CD4-positive, alpha-beta T cell treated with Interleukin-21 for 1 hour (primary cell): ENCODE measurements around the gene ZCCHC4.

Source experiments
- DNase-seq: peaks from one replicate; pipeline ENCODE4 v3.0.0-alpha.2; 2020

Gene ZCCHC4

GRCh38 chr4:25379591-25379990 lies 67.0 kb downstream of the ZCCHC4 start:
- DNase-seq, result no peak

GRCh38 chr4:25383647-25384046 lies 71.1 kb downstream of the ZCCHC4 start:
- DNase-seq, result no peak

- DNase-seq, result no peak
Observed at GRCh38 chr4:25386926-25387325, 74.4 kb downstream of the ZCCHC4 start.

DNA sequence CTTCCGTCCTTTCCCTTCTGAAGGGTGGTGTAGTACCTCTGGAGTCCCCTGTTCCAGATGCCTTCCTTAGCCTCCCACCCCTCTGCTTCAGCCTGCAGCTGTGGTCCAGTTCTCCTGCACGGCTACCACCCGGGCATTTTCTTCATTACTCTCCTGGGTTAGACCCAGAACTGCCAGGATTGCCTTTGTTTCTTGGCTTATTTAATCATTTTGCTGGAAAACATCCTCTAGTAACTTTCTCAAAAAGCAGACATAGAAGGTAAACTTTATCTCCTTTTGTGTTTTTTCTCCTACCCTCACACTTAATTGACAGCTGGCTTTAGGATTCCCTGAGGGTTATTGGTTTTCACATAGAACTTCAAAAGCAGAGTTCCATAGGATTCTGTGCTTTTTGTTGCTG lies 84.7 kb downstream of the ZCCHC4 start:
- no peak for DNase-seq

- DNase-seq, result no peak
Observed at GRCh38 chr4:25399510-25399909, 86.9 kb downstream of the ZCCHC4 start.

- DNase-seq, result no peak
Observed at GRCh38 chr4:25401066-25401465, 88.5 kb downstream of the ZCCHC4 start.

DNA sequence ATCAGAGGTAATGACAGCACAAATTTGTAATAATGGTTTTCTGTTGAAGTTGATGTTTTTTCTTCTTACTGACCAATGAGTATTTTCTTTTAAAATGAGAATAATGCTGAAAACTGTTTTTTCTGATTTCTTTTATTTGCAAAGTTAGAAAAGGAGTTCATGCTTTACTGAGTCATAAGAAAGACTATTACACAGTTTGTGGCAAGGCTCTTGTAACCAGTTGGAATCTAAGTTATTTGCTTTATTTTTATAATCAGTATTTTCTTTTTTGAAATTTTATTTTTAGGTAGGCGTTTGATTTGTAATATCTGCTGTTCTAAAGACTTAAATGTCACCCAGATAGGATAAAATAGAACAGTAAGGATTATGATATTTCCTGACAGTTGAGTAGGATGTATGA lies 89.9 kb downstream of the ZCCHC4 start:
- no peak for DNase-seq

DNA sequence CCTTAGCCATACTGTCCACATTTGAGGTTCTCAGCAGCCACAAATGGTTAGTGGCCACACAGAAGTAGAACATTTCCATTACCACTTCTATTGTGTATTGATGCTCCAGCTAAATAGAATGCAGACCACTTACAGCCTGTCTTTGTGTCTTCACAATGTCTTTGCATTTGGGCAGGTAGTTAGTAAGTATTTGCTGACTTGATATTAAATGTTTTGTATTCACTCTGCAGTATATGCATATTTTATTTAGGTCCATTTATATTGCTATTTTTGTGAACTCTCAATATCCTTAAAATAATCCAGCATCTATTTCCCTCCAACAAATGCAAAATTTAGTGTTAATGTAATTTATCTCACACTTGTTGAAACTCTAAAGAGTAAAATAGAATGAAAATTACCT lies 91.1 kb downstream of the ZCCHC4 start:
- DNase-seq, result no peak

- no peak for DNase-seq
Observed at GRCh38 chr4:25405453-25405852, 92.9 kb downstream of the ZCCHC4 start.

GRCh38 chr4:25406081-25406692 lies 93.6 kb downstream of the ZCCHC4 start:
- DNase-seq, result no peak

GRCh38 chr4:25410820-25411529 lies 98.4 kb downstream of the ZCCHC4 start:
- no peak for DNase-seq

GRCh38 chr4:25413261-25413660 lies 100.7 kb downstream of the ZCCHC4 start:
- DNase-seq, result no peak

DNA sequence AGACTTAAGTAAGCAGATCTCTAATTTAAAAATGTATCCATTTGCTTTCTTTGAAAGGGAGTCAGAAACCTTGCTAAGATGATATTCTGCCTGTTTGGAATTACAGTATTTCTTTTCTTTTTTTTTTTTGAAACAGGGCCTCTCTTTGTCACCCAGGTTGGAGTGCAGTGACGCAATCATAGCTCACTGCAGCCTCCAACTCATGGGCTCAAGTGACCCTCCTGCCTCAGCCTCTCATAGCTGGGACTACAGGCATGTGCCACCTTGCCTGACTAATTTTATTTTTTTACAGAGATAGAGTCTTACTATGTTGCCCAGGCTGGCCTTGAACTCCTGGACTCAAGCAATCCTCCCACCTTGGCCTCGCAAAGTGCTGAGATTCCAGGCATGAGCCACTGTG lies 104.4 kb downstream of the ZCCHC4 start:
- DNase-seq, result no peak
